A549 (cell line): ENCODE data around the gene FDX2. TPM values are rescaled to one million over a fixed set of nuclear protein-coding genes. Genes with fewer than 3 reads are reported as not detected.

Source experiments
- ATAC-seq, 2 experiments: fragments of 200-7000 bp in 1 of 2; fragments of >200 bp in 1 of 2; cut with Nextera tagmentation in 1 of 2; cut with Tn5 transposase in 1 of 2; 3 replicates each; pipeline versions ENCODE4 v1.8.0 to v1.9.1; 2018 to 2020; ENCODE audit warnings: mild to moderate bottlenecking in 1 of 2, moderate library complexity in 1 of 2
- CTCF ChIA-PET: fragments of 300-600 bp; sonication (Branson Sonifier 250); formaldehyde crosslinking; extraction: SDS; loops from one replicate; lab custom pipeline; 2021; ENCODE audit warnings: antibody characterized with exemption, inconsistent platforms; lab: Yijun Ruan, JAX
- POLR2A ChIA-PET: fragments of 350-600 bp; formaldehyde crosslinking; extraction: SDS; loops from one replicate; lab custom pipeline; 2021; ENCODE audit warnings: antibody characterized with exemption, inconsistent platforms; lab: Yijun Ruan, JAX
- DNase-seq, 2 experiments: peaks; one replicate each; pipeline versions ENCODE4 v3.0.0 to v3.0.0-alpha.2; 2011 to 2016; ENCODE audit warnings: low read depth in 1 of 2, low spot score in 1 of 2
- FAIRE-seq: peaks from 2 replicates; lab custom pipeline; 2011; peaks lifted over from hg19 to GRCh38; lab: Jason Lieb, UNC
- H3K27ac ChIP-seq, 2 experiments: fragments of >200 bp; sonication (Bioruptor Twin); formaldehyde crosslinking; 3 replicates each; pipeline ENCODE4 v1.5.1; 2016 to 2017
- H3K4me1 ChIP-seq: fragments of >200 bp; sonication (Bioruptor Twin); formaldehyde crosslinking; 3 replicates; pipeline ENCODE4 v1.6.1; 2016
- H3K4me2 ChIP-seq: fragments of >200 bp; sonication (Bioruptor Twin); formaldehyde crosslinking; 3 replicates; pipeline ENCODE4 v1.6.1; 2016
- H3K4me3 ChIP-seq: fragments of >200 bp; sonication (Bioruptor Twin); formaldehyde crosslinking; 3 replicates; pipeline ENCODE4 v1.5.1; 2016
- H3K9me3 ChIP-seq: fragments of >200 bp; sonication (Bioruptor Twin); formaldehyde crosslinking; 3 replicates; pipeline ENCODE4 v1.6.1; 2016
- BHLHE40 ChIP-seq: IDR thresholded peaks from 2 replicates; pipeline ENCODE4 v1.6.1; 2012; ENCODE audit warnings: low read depth, low read length, inconsistent platforms
- CBX2 ChIP-seq: fragments of 200-600 bp; sonication (generic); IDR thresholded peaks from 2 replicates; pipeline ENCODE4 v1.6.1; 2016; ENCODE audit warnings: low read depth, mild to moderate bottlenecking, borderline replicate concordance
- CBX8 ChIP-seq: fragments of 200-600 bp; sonication (generic); IDR thresholded peaks from 2 replicates; pipeline ENCODE4 v1.6.1; 2016
- CHD4 ChIP-seq: fragments of 200-600 bp; sonication (generic); IDR thresholded peaks from 2 replicates; pipeline ENCODE4 v1.6.1; 2016; ENCODE audit warnings: antibody characterized with exemption, mild to moderate bottlenecking, borderline replicate concordance
- EHF ChIP-seq: fragments of 250-450 bp; sonication (Bioruptor Pico); IDR thresholded peaks from 2 replicates; pipeline ENCODE4 v1.5.0; 2020; ENCODE audit warnings: mild to moderate bottlenecking
- EHMT2 ChIP-seq: fragments of 200-600 bp; sonication (generic); IDR thresholded peaks from 2 replicates; pipeline ENCODE4 v1.6.1; 2016; ENCODE audit warnings: antibody characterized with exemption, low read depth, mild to moderate bottlenecking, moderate library complexity
- EP300 ChIP-seq, 2 experiments: fragments of >200 bp; sonication (Bioruptor Twin); formaldehyde crosslinking; IDR thresholded peaks; 2 replicates in 1 of 2; 3 replicates in 1 of 2; pipeline ENCODE4 v1.6.1; 2016 to 2017
- ESRRA ChIP-seq: fragments of 150-350 bp; IDR thresholded peaks from 2 replicates; pipeline ENCODE4 v1.6.1; 2014; ENCODE audit warnings: mild to moderate bottlenecking, low read length, borderline replicate concordance
- FOSB ChIP-seq: fragments of 250-450 bp; sonication (Bioruptor Pico); IDR thresholded peaks from 2 replicates; pipeline ENCODE4 v1.5.0; 2020; ENCODE audit warnings: mild to moderate bottlenecking, moderate library complexity
- FOSL2 ChIP-seq, 2 experiments: fragments of 450-650 bp in 1 of 2; fragments of >200 bp in 1 of 2; sonication (Bioruptor Twin) in 1 of 2; formaldehyde crosslinking; IDR thresholded peaks; 2 replicates each; pipeline versions ENCODE4 v1.5.0 to v1.6.1; 2016 to 2020; ENCODE audit warnings: mild to moderate bottlenecking in 1 of 2, moderate library complexity in 1 of 2
- FOXS1 ChIP-seq: fragments of 250-450 bp; sonication (Bioruptor Pico); IDR thresholded peaks from 2 replicates; pipeline ENCODE4 v1.5.0; 2020; ENCODE audit warnings: mild to moderate bottlenecking, moderate library complexity
- GATA3 ChIP-seq: IDR thresholded peaks from 2 replicates; pipeline ENCODE4 v1.6.1; 2012; ENCODE audit warnings: borderline replicate concordance
- HDAC2 ChIP-seq: fragments of 200-600 bp; sonication (generic); IDR thresholded peaks from 2 replicates; pipeline ENCODE4 v1.6.1; 2016
- HEYL ChIP-seq: fragments of 250-450 bp; sonication (Bioruptor Pico); IDR thresholded peaks from 2 replicates; pipeline ENCODE4 v1.8.0; 2021; ENCODE audit warnings: mild to moderate bottlenecking, moderate library complexity
- HOXA7 ChIP-seq: fragments of 250-450 bp; sonication (Bioruptor Pico); IDR thresholded peaks from 2 replicates; pipeline ENCODE4 v1.5.0; 2020; ENCODE audit warnings: mild to moderate bottlenecking, moderate library complexity
- HOXB5 ChIP-seq: fragments of 250-450 bp; sonication (Bioruptor Pico); IDR thresholded peaks from 2 replicates; pipeline ENCODE4 v1.5.0; 2020; ENCODE audit warnings: mild to moderate bottlenecking, moderate library complexity
- JUN ChIP-seq, 2 experiments: fragments of >200 bp; sonication (Bioruptor Twin); formaldehyde crosslinking; IDR thresholded peaks; 2 replicates in 1 of 2; 3 replicates in 1 of 2; pipeline ENCODE4 v1.6.1; 2016 to 2017
- KDM5A ChIP-seq: fragments of 200-600 bp; sonication (generic); IDR thresholded peaks from 2 replicates; pipeline ENCODE4 v1.6.1; 2016; ENCODE audit warnings: antibody characterized with exemption, mild to moderate bottlenecking
- MYC ChIP-seq: IDR thresholded peaks from 2 replicates; pipeline ENCODE4 v1.6.1; 2012; ENCODE audit warnings: mild to moderate bottlenecking, inconsistent platforms, low read length, improper control_type of control experiment, borderline replicate concordance
- NR3C1 ChIP-seq: fragments of >200 bp; sonication (Bioruptor Twin); formaldehyde crosslinking; IDR thresholded peaks from 3 replicates; pipeline ENCODE4 v1.6.1; 2017
- PHF8 ChIP-seq: fragments of 200-600 bp; sonication (generic); IDR thresholded peaks from 2 replicates; pipeline ENCODE4 v1.6.1; 2016; ENCODE audit warnings: low read depth, mild to moderate bottlenecking, antibody characterized with exemption, moderate library complexity, borderline replicate concordance
- POLR2A ChIP-seq: IDR thresholded peaks from 2 replicates; pipeline ENCODE4 v1.6.1; 2012; ENCODE audit warnings: mild to moderate bottlenecking, low read length
- RNF2 ChIP-seq: fragments of 200-600 bp; sonication (generic); IDR thresholded peaks from 2 replicates; pipeline ENCODE4 v1.6.1; 2016; ENCODE audit warnings: low read depth, mild to moderate bottlenecking, antibody characterized with exemption, moderate library complexity, borderline replicate concordance
- SREBF2 ChIP-seq: fragments of 450-650 bp; IDR thresholded peaks from 2 replicates; pipeline ENCODE4 v1.6.1; 2014; ENCODE audit warnings: mild to moderate bottlenecking, moderate library complexity
- TFCP2L1 ChIP-seq: fragments of 250-450 bp; sonication (Bioruptor Pico); IDR thresholded peaks from 2 replicates; pipeline ENCODE4 v1.5.0; 2021; ENCODE audit warnings: mild to moderate bottlenecking
- TP53 ChIP-seq: fragments of 250-450 bp; sonication (Bioruptor Pico); IDR thresholded peaks from 2 replicates; pipeline ENCODE4 v1.5.0; 2021; ENCODE audit warnings: mild to moderate bottlenecking, moderate library complexity
- ZFP36 ChIP-seq: fragments of 450-650 bp; IDR thresholded peaks from 2 replicates; pipeline ENCODE4 v1.6.1; 2014; ENCODE audit warnings: borderline replicate concordance; ENCODE audit not compliant: partially characterized antibody
- ZSCAN20 ChIP-seq: fragments of 250-450 bp; sonication (Bioruptor Pico); IDR thresholded peaks from 2 replicates; pipeline ENCODE4 v1.8.0; 2022; ENCODE audit warnings: mild to moderate bottlenecking, moderate library complexity
- WGBS: methylation state at CpG from one replicate; pipeline ENCODE4 v1.1.6; 2017; ENCODE audit errors: missing lambda C conversion rate; 5-methylcytosine and 5-hydroxymethylcytosine counted together
- polyA plus RNA-seq, 4 experiments: library from polyadenylated mRNA; depleted of rRNA in 3 of 4; stranded (reverse); fragments of >200 nt; fragmentation: RNase III in 1 of 4; extraction: RNeasy Plus Mini Kit Qiagen cat#74134 plus additional on column Dnase treatment in 1 of 4; gene quantifications; 2 replicates in 3 of 4; 3 replicates in 1 of 4; pipeline ENCODE4 v1.2.3, GENCODE V29; 2011 to 2017
- TF ChIP-seq, protein P1 (sequence below): fragments of >200 bp; sonication (Bioruptor Twin); formaldehyde crosslinking; IDR thresholded peaks from 3 replicates; pipeline ENCODE4 v1.6.1; 2016
- TF ChIP-seq, protein P2 (sequence below): IDR thresholded peaks from 2 replicates; pipeline ENCODE4 v1.6.1; 2012
- TF ChIP-seq, protein P3 (sequence below): fragments of 200-600 bp; sonication (generic); IDR thresholded peaks from 2 replicates; pipeline ENCODE4 v1.6.1; 2016; ENCODE audit warnings: antibody characterized with exemption, mild to moderate bottlenecking, moderate library complexity

Gene FDX2
- polyA plus RNA-seq, 2 of the 4 experiments (the other 2 are of a cell fraction): 9.9 to 23.5 TPM

DNA sequence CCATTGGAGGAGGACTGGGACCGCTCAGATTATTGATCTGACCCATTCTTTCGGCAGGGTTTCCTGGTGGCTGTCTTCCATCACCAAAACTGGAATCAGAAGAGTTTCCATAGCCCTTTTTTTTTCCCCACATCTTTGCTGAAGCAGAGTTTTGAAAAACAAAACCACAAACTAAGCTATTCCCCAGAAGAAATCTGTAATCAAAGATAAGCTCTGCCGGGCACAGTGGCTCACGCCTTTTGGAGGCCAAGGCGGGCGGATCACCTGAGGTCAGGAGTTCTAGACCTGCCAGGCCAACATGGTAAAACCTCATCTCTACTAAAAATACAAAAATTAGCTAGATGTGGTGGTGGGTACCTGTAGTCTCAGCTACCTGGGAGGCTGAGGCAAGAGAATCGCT, 49.1 kb downstream of the FDX2 start:
- H3K4me2 ChIP-seq: no peak overlapping the region
- no peak for FAIRE-seq
- DNase-seq: no peak
- no peak for ATAC-seq
- 86% methylated on average over 7 of the region's 7 CpGs for WGBS
- H3K27ac ChIP-seq: no peak overlapping the region
- TF ChIP-seq PHF8: no peak
- no peak for TF ChIP-seq HDAC2
- TF ChIP-seq TFCP2L1 (CRISPR knock-in tag): no peak
- TF ChIP-seq CBX8: no peak
- TF ChIP-seq TP53 (CRISPR knock-in tag): no peak
- TF ChIP-seq HEYL (CRISPR knock-in tag): no peak
- no peak for TF ChIP-seq FOSL2 (IDR thresholded peaks at IDR 0.05)
- no peak for TF ChIP-seq FOSL2 (CRISPR knock-in tag; IDR thresholded peaks at IDR 0.05)
- TF ChIP-seq POLR2A: no peak
- TF ChIP-seq EP300 (IDR thresholded peaks at IDR 0.05): no peak
- no peak for TF ChIP-seq EHMT2
- TF ChIP-seq EHF (CRISPR knock-in tag): no peak
- TF ChIP-seq BHLHE40: no peak
- no peak for TF ChIP-seq FOXS1
- TF ChIP-seq HOXB5 (CRISPR knock-in tag): no peak
- TF ChIP-seq, protein P1, sequence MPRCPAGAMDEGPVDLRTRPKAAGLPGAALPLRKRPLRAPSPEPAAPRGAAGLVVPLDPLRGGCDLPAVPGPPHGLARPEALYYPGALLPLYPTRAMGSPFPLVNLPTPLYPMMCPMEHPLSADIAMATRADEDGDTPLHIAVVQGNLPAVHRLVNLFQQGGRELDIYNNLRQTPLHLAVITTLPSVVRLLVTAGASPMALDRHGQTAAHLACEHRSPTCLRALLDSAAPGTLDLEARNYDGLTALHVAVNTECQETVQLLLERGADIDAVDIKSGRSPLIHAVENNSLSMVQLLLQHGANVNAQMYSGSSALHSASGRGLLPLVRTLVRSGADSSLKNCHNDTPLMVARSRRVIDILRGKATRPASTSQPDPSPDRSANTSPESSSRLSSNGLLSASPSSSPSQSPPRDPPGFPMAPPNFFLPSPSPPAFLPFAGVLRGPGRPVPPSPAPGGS: no peak
- TF ChIP-seq KDM5A: no peak
- TF ChIP-seq ZSCAN20: no peak
- no peak for TF ChIP-seq MYC
- TF ChIP-seq SREBF2: no peak
- TF ChIP-seq, protein P2, sequence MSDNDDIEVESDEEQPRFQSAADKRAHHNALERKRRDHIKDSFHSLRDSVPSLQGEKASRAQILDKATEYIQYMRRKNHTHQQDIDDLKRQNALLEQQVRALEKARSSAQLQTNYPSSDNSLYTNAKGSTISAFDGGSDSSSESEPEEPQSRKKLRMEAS: no peak
- H3K4me1 ChIP-seq: peaks cover 16% of the 10 kb centered on the region
- ChIA-PET POLR2A (no interaction called here), CTCF (interaction anchor here (1.2 to 6.7 kb wide), 4 partner anchors 8 to 126 kb away, joined by 4 to 104 read pairs (median 43); no protein-coding TSS in a partner anchor)
- no peaks in the 10 kb centered on the region for H3K9me3 ChIP-seq
- H3K4me3 ChIP-seq: no peak overlapping the region

DNA sequence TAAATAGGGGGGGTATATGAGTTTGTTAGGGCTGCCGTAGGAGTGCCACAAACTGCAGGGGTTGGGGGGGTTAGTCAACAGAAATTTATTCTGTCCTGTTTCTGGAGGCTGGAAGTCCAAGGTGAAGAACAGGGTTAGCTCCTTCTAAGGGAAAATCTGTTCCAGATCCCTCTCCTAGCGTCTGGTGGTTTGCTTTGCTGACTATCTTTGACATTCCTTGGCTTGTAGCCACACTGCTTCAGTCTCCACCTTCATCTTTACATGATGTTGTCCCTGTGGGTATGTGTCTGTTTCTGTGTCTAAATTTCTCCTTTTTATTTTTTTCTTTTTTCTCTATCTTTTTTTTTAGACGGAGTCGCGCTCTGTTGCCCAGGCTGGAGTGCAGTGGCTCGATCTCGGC, 53.0 kb downstream of the FDX2 start:
- no peak for TF ChIP-seq JUN (IDR thresholded peaks at IDR 0.05)
- no peak overlapping the region for H3K27ac ChIP-seq
- peaks cover 19% of the 10 kb centered on the region; the same call in 2 of the 3 replicates for H3K4me1 ChIP-seq
- DNase-seq (no peak), FAIRE-seq (no peak), ATAC-seq (no peak)
- H3K4me3 ChIP-seq: no peak overlapping the region
- ChIA-PET POLR2A (interaction anchor here (0.6 kb wide), 1 partner anchor 128 kb away, joined by 5 read pairs; no protein-coding TSS in a partner anchor), CTCF (interaction anchor here (1.3 to 2.1 kb wide), 2 partner anchors 126 to 128 kb away, joined by 5 read pairs; no protein-coding TSS in a partner anchor)
- H3K9me3 ChIP-seq: no peaks in the 10 kb centered on the region
- H3K4me2 ChIP-seq: no peak overlapping the region
- WGBS: 84% methylated on average over 7 of the region's 7 CpGs

DNA sequence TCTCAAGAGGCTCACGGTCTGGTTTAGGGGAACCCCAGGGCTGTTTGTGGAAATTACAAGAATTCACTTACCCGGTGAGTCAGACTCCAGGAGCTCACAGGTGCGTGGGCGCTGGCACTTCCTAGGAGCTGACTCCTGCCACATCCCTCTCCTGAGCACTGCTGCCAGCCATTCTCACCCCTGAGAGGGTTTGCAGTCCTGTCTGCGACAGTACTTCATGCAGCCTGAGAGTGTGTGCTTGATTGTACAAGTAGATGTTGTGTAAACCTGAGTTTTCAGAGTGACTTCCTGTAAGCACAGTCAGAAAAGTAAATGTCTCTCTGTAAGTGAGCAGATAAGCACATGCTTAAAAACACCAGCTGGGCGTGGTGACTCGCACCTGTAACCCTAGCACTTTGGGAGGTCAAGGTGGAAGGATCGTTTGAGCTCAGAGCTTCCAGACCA, 55.7 kb downstream of the FDX2 start:
- H3K27ac ChIP-seq: no peak overlapping the region; a peak in 1 of 6 replicates
- no peak overlapping the region for H3K4me3 ChIP-seq
- POLR2A ChIA-PET: interaction anchor here (1.7 kb wide), 1 partner anchor 128 kb away, joined by 8 read pairs; no protein-coding TSS in a partner anchor
- peaks cover 15% of the 10 kb centered on the region; the same call in 2 of the 3 replicates for H3K4me1 ChIP-seq
- no peaks in the 10 kb centered on the region for H3K9me3 ChIP-seq
- DNase-seq (no peak), ATAC-seq (peak in 1 of 2 experiments; percentile 26; a peak in 2 of 6 replicates), FAIRE-seq (no peak)
- no peak overlapping the region for H3K4me2 ChIP-seq
- CTCF ChIA-PET: interaction anchor here (0.5 to 5.3 kb wide), 17 partner anchors 10 to 267 kb away, joined by 3 to 77 read pairs (median 4); partner anchors contain the start of genes CDC37, ICAM1, ICAM5 and TYK2
- 57% methylated on average over 8 of the region's 8 CpGs for WGBS
- TF ChIP-seq CBX2 (no peak), ZSCAN20 (no peak), ZFP36 (no peak), PHF8 (no peak), CHD4 (no peak), FOSB (CRISPR knock-in tag) (no peak), NR3C1 (no peak), HOXA7 (CRISPR knock-in tag) (no peak), ESRRA (no peak), HDAC2 (no peak), RNF2 (no peak), GATA3 (no peak)
- TF ChIP-seq, protein P3, sequence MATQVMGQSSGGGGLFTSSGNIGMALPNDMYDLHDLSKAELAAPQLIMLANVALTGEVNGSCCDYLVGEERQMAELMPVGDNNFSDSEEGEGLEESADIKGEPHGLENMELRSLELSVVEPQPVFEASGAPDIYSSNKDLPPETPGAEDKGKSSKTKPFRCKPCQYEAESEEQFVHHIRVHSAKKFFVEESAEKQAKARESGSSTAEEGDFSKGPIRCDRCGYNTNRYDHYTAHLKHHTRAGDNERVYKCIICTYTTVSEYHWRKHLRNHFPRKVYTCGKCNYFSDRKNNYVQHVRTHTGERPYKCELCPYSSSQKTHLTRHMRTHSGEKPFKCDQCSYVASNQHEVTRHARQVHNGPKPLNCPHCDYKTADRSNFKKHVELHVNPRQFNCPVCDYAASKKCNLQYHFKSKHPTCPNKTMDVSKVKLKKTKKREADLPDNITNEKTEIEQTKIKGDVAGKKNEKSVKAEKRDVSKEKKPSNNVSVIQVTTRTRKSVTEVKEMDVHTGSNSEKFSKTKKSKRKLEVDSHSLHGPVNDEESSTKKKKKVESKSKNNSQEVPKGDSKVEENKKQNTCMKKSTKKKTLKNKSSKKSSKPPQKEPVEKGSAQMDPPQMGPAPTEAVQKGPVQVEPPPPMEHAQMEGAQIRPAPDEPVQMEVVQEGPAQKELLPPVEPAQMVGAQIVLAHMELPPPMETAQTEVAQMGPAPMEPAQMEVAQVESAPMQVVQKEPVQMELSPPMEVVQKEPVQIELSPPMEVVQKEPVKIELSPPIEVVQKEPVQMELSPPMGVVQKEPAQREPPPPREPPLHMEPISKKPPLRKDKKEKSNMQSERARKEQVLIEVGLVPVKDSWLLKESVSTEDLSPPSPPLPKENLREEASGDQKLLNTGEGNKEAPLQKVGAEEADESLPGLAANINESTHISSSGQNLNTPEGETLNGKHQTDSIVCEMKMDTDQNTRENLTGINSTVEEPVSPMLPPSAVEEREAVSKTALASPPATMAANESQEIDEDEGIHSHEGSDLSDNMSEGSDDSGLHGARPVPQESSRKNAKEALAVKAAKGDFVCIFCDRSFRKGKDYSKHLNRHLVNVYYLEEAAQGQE: no peak
